CD8-positive, alpha-beta memory T cell (primary cell): Measurements from ENCODE around the gene ZNF91. TPM values are rescaled to one million over a fixed set of nuclear protein-coding genes. Genes with fewer than 3 reads are reported as not detected.
"Not testable (repeated sequence)": the region's sequence is repeated elsewhere in the genome, so short reads cannot be mapped to it uniquely, and the experiment has no call there.

Experiments used
- CTCF ChIA-PET: fragments of 350-600 bp; sonication (Branson Sonifier 250); formaldehyde crosslinking; loops from one replicate; lab custom pipeline; 2021; ENCODE audit warnings: antibody characterized with exemption; lab: Charles Lee
- POLR2A ChIA-PET: fragments of 350-600 bp; sonication (Branson Sonifier 250); formaldehyde crosslinking; loops from one replicate; lab custom pipeline; 2021; ENCODE audit warnings: antibody characterized with exemption; lab: Charles Lee
- DNase-seq, 5 donors: peaks; one replicate each; pipeline versions ENCODE4 v3.0.0 to v3.0.0-alpha.2; 2020 to 2022; ENCODE audit warnings: mixed read lengths in 1 of 5
- H3K27ac ChIP-seq: one replicate; pipeline ENCODE4 v1.7.0; 2013; ENCODE audit warnings: low read depth, mild to moderate bottlenecking, low read length, moderate library complexity
- H3K27me3 ChIP-seq: 2 replicates; pipeline ENCODE4 v1.7.0; 2013; ENCODE audit warnings: low read length, mild to moderate bottlenecking; ENCODE audit not compliant: insufficient read depth, poor library complexity, severe bottlenecking
- H3K36me3 ChIP-seq: 2 replicates; pipeline ENCODE4 v1.7.0; 2013; ENCODE audit warnings: mild to moderate bottlenecking, low read length, moderate library complexity; ENCODE audit not compliant: insufficient read depth
- H3K4me1 ChIP-seq: 2 replicates; pipeline ENCODE4 v1.7.0; 2013; ENCODE audit warnings: mild to moderate bottlenecking, low read length, moderate library complexity; ENCODE audit not compliant: insufficient read depth
- H3K4me3 ChIP-seq: 2 replicates; pipeline ENCODE4 v1.7.0; 2013; ENCODE audit warnings: mild to moderate bottlenecking, low read length
- H3K9me3 ChIP-seq: 2 replicates; pipeline ENCODE4 v1.7.0; 2013; ENCODE audit warnings: mild to moderate bottlenecking, low read length
- H3K27ac Mint-ChIP-seq, 8 donors: one replicate each; pipeline ENCODE4 v1.8.0; 2020 to 2021; ENCODE audit warnings: mixed read lengths in 8 of 8, mild to moderate bottlenecking in 6 of 8, inconsistent platforms in 3 of 8, moderate library complexity in 3 of 8
- H3K27me3 Mint-ChIP-seq, 2 donors: one replicate each; pipeline ENCODE4 v1.8.0; 2020 to 2021; ENCODE audit warnings: mixed read lengths in 2 of 2, mild to moderate bottlenecking in 1 of 2, moderate library complexity in 1 of 2
- H3K36me3 Mint-ChIP-seq, 3 donors: one replicate each; pipeline ENCODE4 v1.8.0; 2020 to 2021; ENCODE audit warnings: mixed read lengths in 3 of 3, inconsistent platforms in 1 of 3, mild to moderate bottlenecking in 1 of 3
- H3K4me1 Mint-ChIP-seq, 3 donors: one replicate each; pipeline ENCODE4 v1.8.0; 2020 to 2021; ENCODE audit warnings: mixed read lengths in 3 of 3, inconsistent platforms in 1 of 3, mild to moderate bottlenecking in 1 of 3
- H3K4me3 Mint-ChIP-seq, 7 donors: one replicate each; pipeline ENCODE4 v1.8.0; 2020 to 2021; ENCODE audit warnings: mixed read lengths in 7 of 7, mild to moderate bottlenecking in 6 of 7, moderate library complexity in 4 of 7, inconsistent platforms in 2 of 7
- H3K9me3 Mint-ChIP-seq, 5 donors: one replicate each; pipeline ENCODE4 v1.8.0; 2020 to 2022; ENCODE audit warnings: mixed read lengths in 5 of 5, mild to moderate bottlenecking in 3 of 5, moderate library complexity in 2 of 5, inconsistent platforms in 1 of 5
- polyA plus RNA-seq: library from polyadenylated mRNA; unstranded; fragments of 300-500 nt; fragmentation: Illumina TruSeq; gene quantifications from one replicate; pipeline ENCODE4 v1.2.3, GENCODE V29; 2021
- total RNA-seq, 2 experiments: library from RNA; stranded (reverse); gene quantifications; one replicate each; pipeline ENCODE4 v1.2.3, GENCODE V29; 2021

ZNF91 gene
- total and polyA plus RNA-seq, 3 experiments from 2014 or later, result 27.6 to 48.1 (median 31.3) TPM

GRCh38 chr19:23345838-23346237 is 49.4 kb downstream of the ZNF91 start:
- Mint-ChIP-seq H3K9me3 (peaks cover 65 to 92% (median 88%) of the 10 kb centered on the region in 5 donors), H3K4me1 (peaks cover 4 to 30% (median 18%) of the 10 kb centered on the region in 3 donors), H3K36me3 (peaks cover 46 to 86% (median 83%) of the 10 kb centered on the region in 3 donors), H3K27me3 (no peaks in the 10 kb centered on the region), H3K27ac (no peak overlapping the region), H3K4me3 (no peak overlapping the region)
- ChIA-PET POLR2A (no interaction called here), CTCF (interaction anchor here (0.6 kb wide), 1 partner anchor 739 kb away, joined by 3 read pairs; no protein-coding TSS in a partner anchor)
- Histone ChIP-seq H3K36me3 (peaks cover 8% of the 10 kb centered on the region), H3K27me3 (no peaks in the 10 kb centered on the region), H3K4me3 (no peak overlapping the region), H3K27ac (no peak overlapping the region), H3K9me3 (peaks cover 77% of the 10 kb centered on the region), H3K4me1 (no peaks in the 10 kb centered on the region)
- DNase-seq, result no peak

- Mint-ChIP-seq H3K27ac (no peak overlapping the region), H3K9me3 (peaks cover 70 to 87% (median 86%) of the 10 kb centered on the region in 5 donors), H3K27me3 (no peaks in the 10 kb centered on the region), H3K36me3 (peaks cover 48 to 86% (median 79%) of the 10 kb centered on the region in 3 donors), H3K4me1 (peaks cover 4 to 27% (median 18%) of the 10 kb centered on the region in 3 donors), H3K4me3 (no peak overlapping the region)
- H3K27ac ChIP-seq, result no peak overlapping the region
- H3K4me3 ChIP-seq, result no peak overlapping the region
- peaks cover 53% of the 10 kb centered on the region for H3K9me3 ChIP-seq
- H3K36me3 ChIP-seq, result peaks cover 8% of the 10 kb centered on the region
- ChIA-PET CTCF (no interaction called here), POLR2A (no interaction called here)
- DNase-seq, result no peak
- no peaks in the 10 kb centered on the region for H3K27me3 ChIP-seq
- no peaks in the 10 kb centered on the region for H3K4me1 ChIP-seq
Observed at GRCh38 chr19:23343434-23344010, 51.7 kb downstream of the ZNF91 start.

GRCh38 chr19:23328211-23328610 is 67.1 kb downstream of the ZNF91 start:
- H3K27ac ChIP-seq, result no peak overlapping the region
- DNase-seq, result no peak
- ChIA-PET POLR2A (no interaction called here), CTCF (no interaction called here)
- peak overlapping the region in 1 of 8 donors; percentile 40 for H3K27ac Mint-ChIP-seq
- H3K4me3 Mint-ChIP-seq, result no peak overlapping the region
- no peaks in the 10 kb centered on the region for H3K27me3 Mint-ChIP-seq
- H3K36me3 ChIP-seq, result no peaks in the 10 kb centered on the region
- no peaks in the 10 kb centered on the region for H3K4me1 ChIP-seq
- peaks cover 16 to 88% (median 35%) of the 10 kb centered on the region in 5 donors for H3K9me3 Mint-ChIP-seq
- H3K4me1 Mint-ChIP-seq, result no peaks in the 10 kb centered on the region
- peaks cover 11 to 58% (median 12%) of the 10 kb centered on the region in 3 donors for H3K36me3 Mint-ChIP-seq
- H3K9me3 ChIP-seq, result peaks cover 18% of the 10 kb centered on the region
- no peak overlapping the region for H3K4me3 ChIP-seq
- H3K27me3 ChIP-seq, result no peaks in the 10 kb centered on the region

- POLR2A ChIA-PET, result no interaction called here
- H3K4me1 Mint-ChIP-seq, result no peaks in the 10 kb centered on the region
- no peak overlapping the region for H3K4me3 Mint-ChIP-seq
Observed at GRCh38 chr19:23321953-23322549, 73.2 kb downstream of the ZNF91 start.

GRCh38 chr19:23321403-23321802 is 73.9 kb downstream of the ZNF91 start:
- CTCF ChIA-PET, H3K27ac ChIP-seq, H3K27me3 Mint-ChIP-seq, POLR2A ChIA-PET, H3K9me3 ChIP-seq, H3K4me1 Mint-ChIP-seq, H3K4me1 ChIP-seq, H3K4me3 Mint-ChIP-seq, DNase-seq, H3K27me3 ChIP-seq, H3K4me3 ChIP-seq, H3K36me3 ChIP-seq: not testable (repeated sequence)
- Mint-ChIP-seq H3K9me3 (peaks cover 0 to 60% (median 4%) of the 10 kb centered on the region in 5 donors), H3K27ac (peak overlapping the region in 1 of 8 donors; percentile 48), H3K36me3 (peaks cover 0 to 24% (median 4%) of the 10 kb centered on the region in 3 donors)

More at GRCh38 chr19:23321953-23322549, 73.2 kb downstream of the ZNF91 start:
- no peak overlapping the region for H3K4me3 ChIP-seq
- Mint-ChIP-seq H3K27me3 (peaks cover 0 to 1% of the 10 kb centered on the region in 2 donors), H3K27ac (no peak overlapping the region), H3K36me3 (peaks cover 0 to 28% (median 4%) of the 10 kb centered on the region in 3 donors), H3K9me3 (peaks cover 0 to 65% (median 4%) of the 10 kb centered on the region in 5 donors)
- H3K36me3 ChIP-seq, result no peaks in the 10 kb centered on the region
- H3K9me3 ChIP-seq, result peaks cover 6% of the 10 kb centered on the region
- no peaks in the 10 kb centered on the region for H3K27me3 ChIP-seq
- DNase-seq, result no peak
- no peaks in the 10 kb centered on the region for H3K4me1 ChIP-seq
- CTCF ChIA-PET, result no interaction called here
- no peak overlapping the region for H3K27ac ChIP-seq

GRCh38 chr19:23319571-23319970 is 75.7 kb downstream of the ZNF91 start:
- H3K4me1 ChIP-seq, CTCF ChIA-PET, H3K27ac Mint-ChIP-seq, H3K27me3 ChIP-seq, H3K4me3 Mint-ChIP-seq, POLR2A ChIA-PET, H3K4me1 Mint-ChIP-seq, H3K4me3 ChIP-seq, H3K27ac ChIP-seq, H3K36me3 ChIP-seq, DNase-seq, H3K9me3 ChIP-seq, H3K27me3 Mint-ChIP-seq: not testable (repeated sequence)
- peaks cover 0 to 16% (median 0%) of the 10 kb centered on the region in 3 donors for H3K36me3 Mint-ChIP-seq
- peaks cover 0 to 43% (median 0%) of the 10 kb centered on the region in 5 donors for H3K9me3 Mint-ChIP-seq

- H3K9me3 Mint-ChIP-seq, result peaks cover 0 to 39% (median 0%) of the 10 kb centered on the region in 5 donors
- H3K27me3 ChIP-seq, H3K27ac ChIP-seq, DNase-seq, POLR2A ChIA-PET, H3K4me1 Mint-ChIP-seq, H3K36me3 ChIP-seq, H3K27ac Mint-ChIP-seq, H3K4me1 ChIP-seq, H3K4me3 Mint-ChIP-seq, H3K9me3 ChIP-seq, H3K27me3 Mint-ChIP-seq, H3K4me3 ChIP-seq, CTCF ChIA-PET: not testable (repeated sequence)
- peaks cover 0 to 16% (median 0%) of the 10 kb centered on the region in 3 donors for H3K36me3 Mint-ChIP-seq
Observed at GRCh38 chr19:23318941-23319340, 76.3 kb downstream of the ZNF91 start.

- no peak for DNase-seq
- Mint-ChIP-seq H3K27me3 (peaks cover 0 to 1% of the 10 kb centered on the region in 2 donors), H3K4me3 (no peak overlapping the region), H3K36me3 (peaks cover 0 to 16% (median 0%) of the 10 kb centered on the region in 3 donors), H3K4me1 (no peaks in the 10 kb centered on the region), H3K27ac (no peak overlapping the region), H3K9me3 (peaks cover 0 to 31% (median 0%) of the 10 kb centered on the region in 5 donors)
- Histone ChIP-seq H3K27me3 (no peaks in the 10 kb centered on the region), H3K27ac (no peak overlapping the region), H3K4me3 (no peak overlapping the region), H3K4me1 (no peaks in the 10 kb centered on the region), H3K9me3 (no peaks in the 10 kb centered on the region), H3K36me3 (no peaks in the 10 kb centered on the region)
- ChIA-PET POLR2A (no interaction called here), CTCF (no interaction called here)
Observed at GRCh38 chr19:23318143-23318542, 77.1 kb downstream of the ZNF91 start.
